Left lung (tissue), 10 donors: ENCODE results near the gene KCNAB2. TPM values are rescaled to one million over a fixed set of nuclear protein-coding genes. Genes with fewer than 3 reads are reported as not detected.

Source experiments
- ATAC-seq: fragments of 200-7000 bp; cut with Tn5 transposase; one replicate; pipeline ENCODE4 v1.9.1; 2020; ENCODE audit warnings: moderate library complexity
- DNase-seq, 4 donors: peaks; one replicate each; pipeline ENCODE4 v3.0.0-alpha.2; 2013 to 2020
- H3K27ac ChIP-seq, 2 donors: fragments of 200-600 bp; sonication (generic) in 1 of 2; one replicate each; pipeline versions ENCODE4 v1.5.0 to v1.8.0; 2020 to 2021
- H3K27me3 ChIP-seq, 2 donors: fragments of 200-600 bp; sonication (generic) in 1 of 2; one replicate each; pipeline versions ENCODE4 v1.5.0 to v1.8.0; 2020 to 2021
- H3K36me3 ChIP-seq, 2 donors: fragments of 200-600 bp; sonication (generic) in 1 of 2; one replicate each; pipeline versions ENCODE4 v1.5.0 to v1.8.0; 2020 to 2021
- H3K4me1 ChIP-seq, 2 donors: fragments of 200-600 bp; one replicate each; pipeline ENCODE4 v1.8.0; 2021
- H3K4me3 ChIP-seq, 2 donors: fragments of 200-600 bp; sonication (generic) in 1 of 2; one replicate each; pipeline versions ENCODE4 v1.5.0 to v1.8.0; 2020 to 2021; ENCODE audit warnings: mild to moderate bottlenecking in 1 of 2
- H3K9me3 ChIP-seq, 2 donors: fragments of 200-600 bp; sonication (generic) in 1 of 2; one replicate each; pipeline versions ENCODE4 v1.5.0 to v1.8.0; 2020 to 2021
- intact Hi-C, 2 donors: fragments of 100-400 bp; cut with DNase I; formaldehyde crosslinking; loops; one replicate each; pipeline versions ENCODE4 v1.11.2 to v1.14.2; 2022
- polyA plus RNA-seq, 6 donors: library from polyadenylated mRNA; unstranded; fragments of 120-200 nt; gene quantifications; one replicate each; pipeline ENCODE4 v1.2.1, GENCODE V29; 2013; ENCODE audit not compliant: insufficient read length in 6 of 6
- total RNA-seq, 2 donors: library from RNA; stranded (reverse); fragmentation: NEBNext Ultra II Directional; extraction: Animal tissue kit (Norgen Biotek cat#: 25700); gene quantifications; one replicate each; pipeline ENCODE4 v1.2.1, GENCODE V29; 2021
- TF ChIP-seq, protein P1 (sequence below), 2 donors: fragments of 200-600 bp; sonication (generic) in 1 of 2; IDR thresholded peaks; one replicate each; pipeline versions ENCODE4 v1.5.0 to v1.8.0; 2021; ENCODE audit warnings: antibody characterized with exemption in 2 of 2
- donor health status: DM: no; HTN: yes; CAD: no.
- donor health status: DM: no; HTN: no; CAD: no.

The KCNAB2 gene
- total and polyA plus RNA-seq, 8 donors: 5.6 to 82.5 (median 6.7) TPM

GRCh38 chr1:6023346-6023745, 22.3 kb upstream of the KCNAB2 start:
- H3K27me3 ChIP-seq: peaks cover 0 to 21% of the 10 kb centered on the region in 2 donors
- ATAC-seq: no peak
- intact Hi-C loops: no loop called here

GRCh38 chr1:6024376-6024775, 21.3 kb upstream of the KCNAB2 start:
- intact Hi-C loops: no loop called here
- TF ChIP-seq, protein P1, sequence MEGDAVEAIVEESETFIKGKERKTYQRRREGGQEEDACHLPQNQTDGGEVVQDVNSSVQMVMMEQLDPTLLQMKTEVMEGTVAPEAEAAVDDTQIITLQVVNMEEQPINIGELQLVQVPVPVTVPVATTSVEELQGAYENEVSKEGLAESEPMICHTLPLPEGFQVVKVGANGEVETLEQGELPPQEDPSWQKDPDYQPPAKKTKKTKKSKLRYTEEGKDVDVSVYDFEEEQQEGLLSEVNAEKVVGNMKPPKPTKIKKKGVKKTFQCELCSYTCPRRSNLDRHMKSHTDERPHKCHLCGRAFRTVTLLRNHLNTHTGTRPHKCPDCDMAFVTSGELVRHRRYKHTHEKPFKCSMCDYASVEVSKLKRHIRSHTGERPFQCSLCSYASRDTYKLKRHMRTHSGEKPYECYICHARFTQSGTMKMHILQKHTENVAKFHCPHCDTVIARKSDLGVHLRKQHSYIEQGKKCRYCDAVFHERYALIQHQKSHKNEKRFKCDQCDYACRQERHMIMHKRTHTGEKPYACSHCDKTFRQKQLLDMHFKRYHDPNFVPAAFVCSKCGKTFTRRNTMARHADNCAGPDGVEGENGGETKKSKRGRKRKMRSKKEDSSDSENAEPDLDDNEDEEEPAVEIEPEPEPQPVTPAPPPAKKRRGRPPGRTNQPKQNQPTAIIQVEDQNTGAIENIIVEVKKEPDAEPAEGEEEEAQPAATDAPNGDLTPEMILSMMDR (IDR thresholded peaks at IDR 0.05): no peak
- DNase-seq (peak in 1 of 4 donors; percentile 3), ATAC-seq (no peak)
- Histone ChIP-seq H3K27ac (no peak overlapping the region), H3K4me1 (peaks cover 0 to 24% of the 10 kb centered on the region in 2 donors), H3K4me3 (no peak overlapping the region), H3K9me3 (no peaks in the 10 kb centered on the region), H3K36me3 (peaks cover 0 to 2% of the 10 kb centered on the region in 2 donors), H3K27me3 (peaks cover 0 to 21% of the 10 kb centered on the region in 2 donors)

More at GRCh38 chr1:6023346-6023745, 22.3 kb upstream of the KCNAB2 start:
- Histone ChIP-seq H3K27ac (no peak overlapping the region), H3K4me3 (no peak overlapping the region), H3K9me3 (no peaks in the 10 kb centered on the region), H3K36me3 (no peaks in the 10 kb centered on the region), H3K4me1 (peaks cover 0 to 13% of the 10 kb centered on the region in 2 donors)
- TF ChIP-seq, protein P1 (IDR thresholded peaks at IDR 0.05): no peak
- DNase-seq: no peak

DNA sequence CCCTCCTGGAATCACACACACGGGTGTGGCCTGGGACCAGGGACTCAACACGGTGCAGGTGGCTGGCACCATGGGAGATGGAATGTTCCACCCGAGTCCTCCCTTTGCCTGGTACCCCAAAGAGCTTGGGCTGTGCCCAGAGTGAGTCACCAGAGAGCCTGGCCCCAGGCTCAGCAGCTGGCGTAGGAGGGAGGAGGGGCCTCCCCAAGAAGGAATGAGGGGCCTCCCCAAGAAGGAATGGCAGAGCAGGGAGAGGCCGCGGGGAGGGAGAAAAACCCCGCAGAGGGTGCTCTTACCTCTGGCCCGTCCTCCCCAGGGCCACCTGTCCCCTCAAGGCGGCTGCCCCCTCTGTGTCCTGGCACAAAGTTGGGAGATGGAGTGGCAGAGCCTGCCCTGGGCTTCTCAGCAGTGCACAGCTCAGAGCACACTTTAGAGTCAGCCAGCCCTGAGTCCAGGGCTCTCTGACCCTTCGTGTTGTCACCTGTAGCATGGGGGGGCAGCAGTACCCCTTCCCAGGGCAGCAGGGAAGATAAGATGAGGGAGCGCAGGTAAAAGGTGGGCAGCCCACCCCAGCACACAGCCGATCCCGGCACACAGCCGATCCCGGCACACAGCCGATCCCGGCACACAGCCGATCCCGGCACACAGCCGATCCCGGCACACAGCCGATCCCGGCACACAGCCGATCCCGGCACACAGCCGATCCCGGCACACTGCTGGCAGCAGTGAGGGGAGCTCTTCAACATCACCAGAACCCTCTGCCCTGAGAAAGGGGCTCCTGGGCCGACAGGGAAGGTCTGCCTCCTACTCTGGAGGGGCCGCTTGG, 20.2 kb upstream of the KCNAB2 start:
- Histone ChIP-seq H3K27ac (peak overlapping the region; percentile 44 to 94), H3K27me3 (peaks cover 0 to 21% of the 10 kb centered on the region in 2 donors)

DNA sequence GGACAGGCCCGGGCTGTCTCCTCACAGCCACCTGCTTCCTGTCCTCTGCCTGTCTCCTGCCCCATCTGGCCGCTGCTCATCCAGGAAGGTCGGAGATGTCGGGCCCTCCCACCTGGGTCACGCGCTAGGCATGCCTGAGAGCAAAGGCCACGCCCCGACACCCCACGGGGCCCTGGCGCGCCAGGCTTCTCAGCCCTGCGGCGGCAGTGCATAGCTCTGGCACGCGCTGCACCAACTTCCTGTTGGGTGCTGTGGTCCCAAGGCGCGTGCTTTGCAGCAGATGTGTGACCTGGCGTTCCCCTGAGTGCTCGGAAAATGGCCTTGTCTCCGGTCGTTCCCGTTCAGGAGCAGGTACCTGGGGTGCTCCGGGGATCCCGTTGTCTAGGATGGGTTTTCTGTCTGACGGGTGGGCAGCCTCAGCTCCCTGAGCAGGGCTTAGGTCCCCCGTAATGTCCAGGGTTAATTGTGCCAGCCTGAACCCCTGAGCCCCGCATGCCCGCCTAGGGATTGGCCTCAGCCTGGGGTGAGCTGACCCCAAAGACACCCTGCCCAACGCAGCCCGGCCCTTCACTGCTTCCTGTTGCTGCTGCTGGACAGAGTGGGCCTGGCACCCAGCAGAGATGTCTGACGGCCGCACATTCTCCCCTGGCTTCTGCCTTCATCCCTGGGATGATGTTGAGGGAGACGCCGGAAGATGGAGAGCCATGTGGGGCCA, 19.4 kb upstream of the KCNAB2 start:
- Histone ChIP-seq H3K27ac (peak overlapping the region; percentile 56 to 94), H3K4me1 (peaks cover 0 to 34% of the 10 kb centered on the region in 2 donors), H3K36me3 (peaks cover 0 to 7% of the 10 kb centered on the region in 2 donors), H3K4me3 (peak overlapping the region; percentile 21 to 66), H3K27me3 (peaks cover 0 to 21% of the 10 kb centered on the region in 2 donors), H3K9me3 (no peaks in the 10 kb centered on the region)
- ATAC-seq (peak; percentile 93), DNase-seq (peak in 3 of 4 donors; percentile 33 to 99 (median 95))
- intact Hi-C loops: no loop called here
- TF ChIP-seq, protein P1 (IDR thresholded peaks at IDR 0.05): no peak

More for the DNA sequence above, 20.2 kb upstream of the KCNAB2 start:
- DNase-seq (peak in 2 of 4 donors; percentile 41 to 68), ATAC-seq (peak; percentile 34)
- Histone ChIP-seq H3K36me3 (peaks cover 0 to 7% of the 10 kb centered on the region in 2 donors), H3K9me3 (no peaks in the 10 kb centered on the region), H3K4me1 (peaks cover 0 to 34% of the 10 kb centered on the region in 2 donors), H3K4me3 (peak overlapping the region; percentile 2 to 66)
- TF ChIP-seq, protein P1 (IDR thresholded peaks at IDR 0.05): no peak
- intact Hi-C loops: no loop called here

DNA sequence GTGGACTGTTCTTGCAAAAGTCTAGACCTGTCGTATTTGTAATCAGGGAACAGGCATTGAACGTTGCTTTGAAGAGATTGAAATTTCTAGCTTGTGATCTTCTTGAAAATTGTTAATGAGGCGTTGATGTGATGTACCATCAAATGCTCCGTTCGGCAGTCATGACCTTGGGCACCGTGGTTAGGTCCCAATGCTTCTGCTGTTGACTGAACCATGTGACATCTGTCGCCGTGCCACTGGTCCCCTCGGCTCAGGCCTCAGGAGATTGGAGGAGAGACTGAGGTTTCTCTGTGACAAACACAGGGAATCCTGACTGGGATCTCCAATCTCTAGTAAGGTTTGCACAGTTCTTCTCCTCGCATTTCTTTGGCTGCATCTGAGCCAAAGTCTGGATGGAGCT, 18.1 kb upstream of the KCNAB2 start:
- Histone ChIP-seq H3K4me1 (peaks cover 0 to 34% of the 10 kb centered on the region in 2 donors), H3K27me3 (peaks cover 0 to 21% of the 10 kb centered on the region in 2 donors), H3K27ac (peak overlapping the region; percentile 65 to 94), H3K9me3 (no peaks in the 10 kb centered on the region), H3K36me3 (peaks cover 0 to 7% of the 10 kb centered on the region in 2 donors), H3K4me3 (peak overlapping the region in 1 of 2 donors; percentile 66)
- TF ChIP-seq, protein P1 (IDR thresholded peaks at IDR 0.05): no peak
- intact Hi-C loops: no loop called here
- peak; percentile 17 for ATAC-seq
- DNase-seq: peak in 1 of 4 donors; percentile 65
